Fibroblast of lung (primary cell): ENCODE data around the gene MYLK. TPM values are rescaled to one million over a fixed set of nuclear protein-coding genes. Genes with fewer than 3 reads are reported as not detected.

Experiments used
- DNase-seq, 2 donors: peaks; one replicate each; pipeline versions ENCODE4 v3.0.0 to v3.0.0-alpha.2; 2010; ENCODE audit warnings: low read depth in 2 of 2
- H2AFZ ChIP-seq: 2 replicates; pipeline ENCODE4 v1.5.1; 2012; ENCODE audit warnings: low read length, control low read depth, inconsistent platforms
- H3K27ac ChIP-seq: 2 replicates; pipeline ENCODE4 v1.5.1; 2011; ENCODE audit warnings: low read length, control low read depth; ENCODE audit not compliant: insufficient read depth
- H3K27me3 ChIP-seq: 2 replicates; pipeline ENCODE4 v1.5.1; 2011; ENCODE audit warnings: mild to moderate bottlenecking, low read length; ENCODE audit not compliant: control insufficient read depth, insufficient read depth
- H3K36me3 ChIP-seq: 2 replicates; pipeline ENCODE4 v1.5.1; 2011; ENCODE audit warnings: low read length; ENCODE audit not compliant: control insufficient read depth, insufficient read depth
- H3K4me1 ChIP-seq: 2 replicates; pipeline ENCODE4 v1.5.1; 2011; ENCODE audit warnings: low read length; ENCODE audit not compliant: control insufficient read depth, insufficient read depth; ENCODE audit errors: extremely low read depth
- H3K4me2 ChIP-seq: 2 replicates; pipeline ENCODE4 v1.5.1; 2011; ENCODE audit warnings: low read length, control low read depth; ENCODE audit not compliant: insufficient read depth; ENCODE audit errors: extremely low read depth
- H3K4me3 ChIP-seq, 4 experiments: fragments of 200-600 bp in 1 of 4; sonication (generic) in 1 of 4; replicated peaks in 1 of 4; 2 replicates each; pipeline ENCODE4 v1.5.1; 2011 to 2016; ENCODE audit warnings: low read length in 4 of 4, low read depth in 3 of 4, mild to moderate bottlenecking in 3 of 4, control low read depth in 2 of 4, inconsistent platforms in 1 of 4, mixed read lengths in 1 of 4; ENCODE audit not compliant: insufficient read depth in 1 of 4; ENCODE audit errors: control extremely low read depth in 1 of 4
- H3K79me2 ChIP-seq: 2 replicates; pipeline ENCODE4 v1.5.1; 2012; ENCODE audit warnings: mild to moderate bottlenecking, low read length, inconsistent platforms; ENCODE audit not compliant: control insufficient read depth, insufficient read depth
- H3K9ac ChIP-seq: 2 replicates; pipeline ENCODE4 v1.5.1; 2011; ENCODE audit warnings: mild to moderate bottlenecking, low read length, control low read depth; ENCODE audit not compliant: insufficient read depth
- H3K9me3 ChIP-seq: 2 replicates; pipeline ENCODE4 v1.5.1; 2012; ENCODE audit warnings: low read depth, low read length; ENCODE audit not compliant: control insufficient read depth, insufficient read depth
- H4K20me1 ChIP-seq: 2 replicates; pipeline ENCODE4 v1.5.1; 2011; ENCODE audit warnings: low read length; ENCODE audit not compliant: control insufficient read depth, insufficient read depth; ENCODE audit errors: extremely low read depth
- CTCF ChIP-seq, 2 donors: IDR thresholded peaks in 1 of 2; conservative IDR thresholded peaks in 1 of 2; 1 replicate in 1 of 2; 2 replicates in 1 of 2; pipeline ENCODE4 v1.5.1; 2011 to 2012; ENCODE audit warnings: low read length in 2 of 2, control low read depth in 1 of 2, inconsistent platforms in 1 of 2, low read depth in 1 of 2, mild to moderate bottlenecking in 1 of 2
- EZH2 ChIP-seq: IDR thresholded peaks from 2 replicates; pipeline ENCODE4 v1.5.1; 2012; ENCODE audit warnings: low read length, control low read depth, mild to moderate bottlenecking; ENCODE audit errors: missing control alignments
- polyA plus RNA-seq, 2 donors: library from polyadenylated mRNA; depleted of rRNA in 1 of 2; stranded (reverse) in 1 of 2; unstranded in 1 of 2; fragments of >200 nt; gene quantifications; 2 replicates each; pipeline ENCODE4 v1.2.1, GENCODE V29; 2011 to 2012; ENCODE audit warnings: missing spikeins in 1 of 2
- total RNA-seq: library from RNA; depleted of rRNA; stranded (reverse); fragments of >200 nt; gene quantifications from 2 replicates; pipeline ENCODE4 v1.2.1, GENCODE V29; 2014

Gene MYLK
- total and polyA plus RNA-seq, 2 donors (not counting 1 experiment from before 2014, with no cell fraction given), result 918 to 941 TPM

GRCh38 chr3:123803521-123803920, 80.6 kb downstream of the MYLK start:
- Histone ChIP-seq H3K79me2 (peaks cover 2% of the 10 kb centered on the region), H4K20me1 (no peaks in the 10 kb centered on the region), H3K4me2 (no peak overlapping the region), H3K4me1 (peaks cover 3% of the 10 kb centered on the region), H2AFZ (no peak overlapping the region), H3K27ac (no peak overlapping the region), H3K9ac (no peak overlapping the region), H3K9me3 (no peaks in the 10 kb centered on the region), H3K4me3 (no peak overlapping the region), H3K27me3 (no peaks in the 10 kb centered on the region), H3K36me3 (peaks cover 6% of the 10 kb centered on the region)
- TF ChIP-seq EZH2 (no peak), CTCF (conservative IDR thresholded peaks at IDR 0.05 in 1 of 2, IDR thresholded peaks at IDR 0.05 in 1 of 2; ENCODE audit: low read depth in 1 of 2, low read length in 2 of 2) (no peak)
- no peak for DNase-seq

GRCh38 chr3:123802007-123802625, 82.0 kb downstream of the MYLK start:
- H3K4me2 ChIP-seq, result no peak overlapping the region

GRCh38 chr3:123801474-123801873, 82.7 kb downstream of the MYLK start:
- DNase-seq, result no peak
- Histone ChIP-seq H3K27ac (no peak overlapping the region), H2AFZ (no peak overlapping the region), H4K20me1 (no peaks in the 10 kb centered on the region), H3K4me2 (no peak overlapping the region), H3K27me3 (no peaks in the 10 kb centered on the region), H3K9ac (no peak overlapping the region), H3K36me3 (peaks cover 8% of the 10 kb centered on the region), H3K9me3 (no peaks in the 10 kb centered on the region), H3K4me1 (peaks cover 5% of the 10 kb centered on the region), H3K4me3 (no peak overlapping the region), H3K79me2 (peaks cover 5% of the 10 kb centered on the region)
- no peak for TF ChIP-seq EZH2
- TF ChIP-seq CTCF (conservative IDR thresholded peaks at IDR 0.05 in 1 of 2, IDR thresholded peaks at IDR 0.05 in 1 of 2; ENCODE audit: low read depth in 1 of 2, low read length in 2 of 2), result no peak

More at GRCh38 chr3:123802007-123802625, 82.0 kb downstream of the MYLK start:
- Histone ChIP-seq H3K27me3 (no peaks in the 10 kb centered on the region), H3K36me3 (peaks cover 8% of the 10 kb centered on the region), H2AFZ (no peak overlapping the region), H3K27ac (no peak overlapping the region), H3K9ac (no peak overlapping the region), H3K4me3 (no peak overlapping the region), H3K79me2 (peaks cover 5% of the 10 kb centered on the region), H3K4me1 (peaks cover 5% of the 10 kb centered on the region), H3K9me3 (no peaks in the 10 kb centered on the region), H4K20me1 (no peaks in the 10 kb centered on the region)
- DNase-seq, result no peak
- no peak for TF ChIP-seq CTCF (conservative IDR thresholded peaks at IDR 0.05 in 1 of 2, IDR thresholded peaks at IDR 0.05 in 1 of 2; ENCODE audit: low read depth in 1 of 2, low read length in 2 of 2)
- TF ChIP-seq EZH2, result no peak
